ENCODE measurements around the gene CHMP5.

The CHMP5 gene

GRCh38 chr9:33290247-33291030, 25.6 kb downstream of the CHMP5 start, which contains the start of gene NFX1:
NFX1 (plus strand) TSS chr9:33290516; CDS start chr9:33290573, 57 bp downstream.
- TF ChIP-seq CTCF (IDR thresholded peaks at IDR 0.05), result no peak
- TF ChIP-seq ZFX (IDR thresholded peaks at IDR 0.05; ENCODE audit: borderline replicate concordance), result no peak
- H3K27ac ChIP-seq, result peak within 1 kb of the TSS; percentile 95

- no peak for TF ChIP-seq ZFX (IDR thresholded peaks at IDR 0.05; ENCODE audit: borderline replicate concordance)
- peak; percentile 17; the same call in 1 of the 2 replicates for TF ChIP-seq CTCF (IDR thresholded peaks at IDR 0.05)
- peak overlapping the region; percentile 95 for H3K27ac ChIP-seq
These were observed 26.2 kb downstream of the CHMP5 start for GRCh38 chr9:33291031-33291397.

- TF ChIP-seq CTCF (IDR thresholded peaks at IDR 0.05) (no peak), ZFX (IDR thresholded peaks at IDR 0.05; ENCODE audit: borderline replicate concordance) (no peak)
- H3K27ac ChIP-seq, result peak overlapping the region; percentile 95
These were observed 27.1 kb downstream of the CHMP5 start for GRCh38 chr9:33291901-33292300.

GRCh38 chr9:33293782-33294181, 28.9 kb downstream of the CHMP5 start:
- TF ChIP-seq ZFX (IDR thresholded peaks at IDR 0.05; ENCODE audit: borderline replicate concordance) (no peak), CTCF (IDR thresholded peaks at IDR 0.05) (no peak)
- no peak overlapping the region for H3K27ac ChIP-seq

GRCh38 chr9:33294670-33295432, 30.0 kb downstream of the CHMP5 start:
- TF ChIP-seq CTCF (IDR thresholded peaks at IDR 0.05) (no peak), ZFX (IDR thresholded peaks at IDR 0.05; ENCODE audit: borderline replicate concordance) (no peak)
- H3K27ac ChIP-seq, result no peak overlapping the region

GRCh38 chr9:33295571-33295970, 30.7 kb downstream of the CHMP5 start:
- no peak overlapping the region for H3K27ac ChIP-seq
- TF ChIP-seq ZFX (IDR thresholded peaks at IDR 0.05; ENCODE audit: borderline replicate concordance) (no peak), CTCF (IDR thresholded peaks at IDR 0.05) (no peak)

- no peak overlapping the region for H3K27ac ChIP-seq
- TF ChIP-seq CTCF (IDR thresholded peaks at IDR 0.05), result no peak
- no peak for TF ChIP-seq ZFX (IDR thresholded peaks at IDR 0.05; ENCODE audit: borderline replicate concordance)
These were observed 32.6 kb downstream of the CHMP5 start for GRCh38 chr9:33297432-33297831.
